ENCODE measurements around the gene CEP85. TPM values are rescaled to one million over a fixed set of nuclear protein-coding genes. Genes with fewer than 3 reads are reported as not detected.
A peak's percentile ranks its signal among the peaks of the same experiment; 100 is the strongest.

The CEP85 gene
- polyA plus RNA-seq (ENCODE audit: insufficient read length in 3 of 3), result 10 to 100 TPM; 13.7 to 18.9 (median 15.0) TPM

GRCh38 chr1:26233903-26234643 is at the start of gene CEP85:
Gene CEP85, plus strand, starts transcription at chr1:26234200. Its CDS starts 5,584 bp downstream, at chr1:26239784.
- peak; percentile 90 to 92 (median 92) for DNase-seq (ENCODE audit: low read depth in 3 of 3, low spot score in 2 of 3)

GRCh38 chr1:26184883-26185282 is 49.1 kb upstream of the CEP85 start:
- no peak for DNase-seq (ENCODE audit: low read depth in 3 of 3, low spot score in 2 of 3)

GRCh38 chr1:26187882-26188281 is 46.1 kb upstream of the CEP85 start:
- DNase-seq (ENCODE audit: low read depth in 3 of 3, low spot score in 2 of 3), result no peak

GRCh38 chr1:26188477-26188876 is 45.5 kb upstream of the CEP85 start:
- no peak for DNase-seq (ENCODE audit: low read depth in 3 of 3, low spot score in 2 of 3)

GRCh38 chr1:26189331-26189730 is 44.7 kb upstream of the CEP85 start:
- DNase-seq (ENCODE audit: low read depth in 3 of 3, low spot score in 2 of 3), result no peak

- no peak for DNase-seq (ENCODE audit: low read depth in 3 of 3, low spot score in 2 of 3)
These were observed 44.2 kb upstream of the CEP85 start for GRCh38 chr1:26189751-26190275.

- peak in 1 of 3 donors; percentile 41 for DNase-seq (ENCODE audit: low read depth in 3 of 3, low spot score in 2 of 3)
These were observed 43.5 kb upstream of the CEP85 start, which contains the start of gene CATSPER4 for GRCh38 chr1:26190373-26190987. Gene CATSPER4, plus strand, starts transcription at chr1:26190602. Its CDS starts 26 bp downstream, at chr1:26190628.

- DNase-seq (ENCODE audit: low read depth in 3 of 3, low spot score in 2 of 3), result no peak
These were observed 42.3 kb upstream of the CEP85 start for GRCh38 chr1:26191739-26192138.

GRCh38 chr1:26195805-26196204 is 38.2 kb upstream of the CEP85 start:
- DNase-seq (ENCODE audit: low read depth in 3 of 3, low spot score in 2 of 3), result no peak

- no peak for DNase-seq (ENCODE audit: low read depth in 3 of 3, low spot score in 2 of 3)
These were observed 36.7 kb upstream of the CEP85 start for GRCh38 chr1:26197301-26197700.

GRCh38 chr1:26197813-26198212 is 36.2 kb upstream of the CEP85 start:
- no peak for DNase-seq (ENCODE audit: low read depth in 3 of 3, low spot score in 2 of 3)

- DNase-seq (ENCODE audit: low read depth in 3 of 3, low spot score in 2 of 3), result no peak
These were observed 33.6 kb upstream of the CEP85 start for GRCh38 chr1:26200413-26200812.

- no peak for DNase-seq (ENCODE audit: low read depth in 3 of 3, low spot score in 2 of 3)
These were observed 30.2 kb upstream of the CEP85 start for GRCh38 chr1:26203642-26204318.

- DNase-seq (ENCODE audit: low read depth in 3 of 3, low spot score in 2 of 3), result no peak
These were observed 23.7 kb upstream of the CEP85 start for GRCh38 chr1:26210147-26210870.

- no peak for DNase-seq (ENCODE audit: low read depth in 3 of 3, low spot score in 2 of 3)
These were observed 21.3 kb upstream of the CEP85 start for GRCh38 chr1:26212726-26213125.

GRCh38 chr1:26213335-26213905 is 20.6 kb upstream of the CEP85 start:
- DNase-seq (ENCODE audit: low read depth in 3 of 3, low spot score in 2 of 3), result no peak

- DNase-seq (ENCODE audit: low read depth in 3 of 3, low spot score in 2 of 3), result no peak
These were observed 18.8 kb upstream of the CEP85 start for GRCh38 chr1:26215246-26215645.

GRCh38 chr1:26218906-26219494 is 15.0 kb upstream of the CEP85 start:
- DNase-seq (ENCODE audit: low read depth in 3 of 3, low spot score in 2 of 3), result no peak

- DNase-seq (ENCODE audit: low read depth in 3 of 3, low spot score in 2 of 3), result no peak
These were observed 13.6 kb upstream of the CEP85 start for GRCh38 chr1:26220199-26220912.

All from right renal cortex interstitium (tissue), 3 donors.